BLaER1 (cell line): ENCODE data around the gene STYXL2.

Experiments
- H3K27ac ChIP-seq: shearing (Covaris generic); formaldehyde crosslinking; 2 replicates; pipeline ENCODE4 v1.8.1; 2022
- H3K27me3 ChIP-seq: shearing (Covaris generic); formaldehyde crosslinking; 2 replicates; pipeline ENCODE4 v1.8.1; 2022
- H3K36me3 ChIP-seq: shearing (Covaris generic); formaldehyde crosslinking; 2 replicates; pipeline ENCODE4 v1.8.1; 2022
- H3K4me1 ChIP-seq: shearing (Covaris generic); formaldehyde crosslinking; 2 replicates; pipeline ENCODE4 v1.8.1; 2022
- H3K4me2 ChIP-seq: shearing (Covaris generic); formaldehyde crosslinking; 2 replicates; pipeline ENCODE4 v1.8.1; 2022
- H3K4me3 ChIP-seq: shearing (Covaris generic); formaldehyde crosslinking; 2 replicates; pipeline ENCODE4 v1.8.1; 2022
- H3K9ac ChIP-seq: shearing (Covaris generic); formaldehyde crosslinking; 2 replicates; pipeline ENCODE4 v1.8.1; 2022
- H3K9me3 ChIP-seq: shearing (Covaris generic); formaldehyde crosslinking; 2 replicates; pipeline ENCODE4 v1.8.1; 2022
- H4K20me1 ChIP-seq: shearing (Covaris generic); formaldehyde crosslinking; 2 replicates; pipeline ENCODE4 v1.8.1; 2022
- Cebpa-rat ChIP-seq: shearing (Covaris generic); IDR thresholded peaks from 2 replicates; pipeline ENCODE4 v1.8.1; 2022

The STYXL2 gene

GRCh38 chr1:167118188-167118587 lies 24.3 kb downstream of the STYXL2 start:
- no peak for TF ChIP-seq Cebpa-rat
- H3K9ac ChIP-seq: no peak overlapping the region
- H4K20me1 ChIP-seq: no peaks in the 10 kb centered on the region
- no peak overlapping the region for H3K4me2 ChIP-seq
- peaks cover 9% of the 10 kb centered on the region for H3K27me3 ChIP-seq
- no peaks in the 10 kb centered on the region for H3K36me3 ChIP-seq
- H3K4me3 ChIP-seq: no peak overlapping the region
- no peak overlapping the region for H3K27ac ChIP-seq
- H3K4me1 ChIP-seq: no peaks in the 10 kb centered on the region
- no peaks in the 10 kb centered on the region; the same call in 1 of the 2 replicates for H3K9me3 ChIP-seq

DNA sequence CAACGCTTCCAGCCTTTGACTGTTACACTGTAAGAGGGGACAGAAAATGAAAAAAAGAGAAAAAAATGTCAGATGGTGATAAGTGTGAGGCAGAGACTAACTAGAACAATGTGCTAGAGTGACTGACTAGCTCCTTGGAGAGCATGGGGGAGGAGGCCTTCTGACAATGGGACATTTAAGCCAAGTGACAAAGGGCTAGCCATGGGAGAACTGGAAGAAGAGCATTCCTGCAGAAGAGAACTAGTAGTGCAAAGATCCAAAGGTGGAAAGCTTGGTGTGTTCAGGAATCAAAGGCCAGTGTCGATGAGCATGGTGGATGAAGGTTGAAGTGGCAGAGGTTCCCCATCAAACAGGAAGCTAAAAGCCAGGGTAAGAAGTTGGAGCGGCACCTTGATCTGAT lies 25.8 kb downstream of the STYXL2 start:
- no peak overlapping the region for H3K4me3 ChIP-seq
- no peaks in the 10 kb centered on the region for H3K4me1 ChIP-seq
- peaks cover 9% of the 10 kb centered on the region for H3K27me3 ChIP-seq
- H3K9me3 ChIP-seq: no peaks in the 10 kb centered on the region; the same call in 1 of the 2 replicates
- no peaks in the 10 kb centered on the region for H4K20me1 ChIP-seq
- no peaks in the 10 kb centered on the region for H3K36me3 ChIP-seq
- H3K9ac ChIP-seq: no peak overlapping the region
- no peak overlapping the region for H3K4me2 ChIP-seq
- TF ChIP-seq Cebpa-rat: no peak
- no peak overlapping the region for H3K27ac ChIP-seq

DNA sequence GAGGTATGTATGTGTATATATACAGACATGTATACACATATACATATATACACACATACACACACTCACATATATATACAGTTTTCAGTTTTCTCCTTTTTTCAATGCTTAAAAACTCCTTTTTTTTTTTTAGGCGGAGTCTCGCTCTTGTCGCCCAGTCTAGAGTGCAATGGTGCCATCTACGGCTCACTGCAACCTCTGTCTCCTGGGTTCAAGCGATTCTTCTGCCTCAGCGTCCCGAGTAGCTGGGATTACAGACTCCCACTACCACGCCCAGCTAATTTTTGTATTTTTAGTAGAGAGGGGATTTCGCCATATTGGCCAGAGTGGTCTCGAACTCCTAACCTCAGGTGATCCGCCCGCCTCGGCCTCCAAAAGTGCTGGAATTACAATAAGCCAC lies 27.0 kb downstream of the STYXL2 start:
- Histone ChIP-seq H4K20me1 (no peaks in the 10 kb centered on the region), H3K4me3 (no peak overlapping the region), H3K27ac (no peak overlapping the region), H3K36me3 (no peaks in the 10 kb centered on the region), H3K4me2 (no peak overlapping the region), H3K27me3 (peaks cover 9% of the 10 kb centered on the region), H3K4me1 (no peaks in the 10 kb centered on the region), H3K9ac (no peak overlapping the region), H3K9me3 (no peaks in the 10 kb centered on the region; the same call in 1 of the 2 replicates)
- TF ChIP-seq Cebpa-rat: no peak

- H3K36me3 ChIP-seq: no peaks in the 10 kb centered on the region
- no peak overlapping the region for H3K27ac ChIP-seq
- H3K4me2 ChIP-seq: no peak overlapping the region
- no peak overlapping the region for H3K9ac ChIP-seq
- no peak for TF ChIP-seq Cebpa-rat
- H3K27me3 ChIP-seq: peaks cover 9% of the 10 kb centered on the region
- H3K4me1 ChIP-seq: no peaks in the 10 kb centered on the region
- H3K4me3 ChIP-seq: no peak overlapping the region
- H3K9me3 ChIP-seq: no peaks in the 10 kb centered on the region; the same call in 1 of the 2 replicates
- no peaks in the 10 kb centered on the region for H4K20me1 ChIP-seq
These were observed 27.7 kb downstream of the STYXL2 start for GRCh38 chr1:167121375-167122120.

GRCh38 chr1:167122121-167122480 lies 28.2 kb downstream of the STYXL2 start:
- Histone ChIP-seq H3K27me3 (peaks cover 9% of the 10 kb centered on the region), H3K36me3 (no peaks in the 10 kb centered on the region), H3K4me2 (no peak overlapping the region), H3K27ac (no peak overlapping the region), H3K4me1 (no peaks in the 10 kb centered on the region), H3K4me3 (no peak overlapping the region), H3K9me3 (no peaks in the 10 kb centered on the region; the same call in 1 of the 2 replicates), H3K9ac (no peak overlapping the region), H4K20me1 (no peaks in the 10 kb centered on the region)
- TF ChIP-seq Cebpa-rat: no peak

DNA sequence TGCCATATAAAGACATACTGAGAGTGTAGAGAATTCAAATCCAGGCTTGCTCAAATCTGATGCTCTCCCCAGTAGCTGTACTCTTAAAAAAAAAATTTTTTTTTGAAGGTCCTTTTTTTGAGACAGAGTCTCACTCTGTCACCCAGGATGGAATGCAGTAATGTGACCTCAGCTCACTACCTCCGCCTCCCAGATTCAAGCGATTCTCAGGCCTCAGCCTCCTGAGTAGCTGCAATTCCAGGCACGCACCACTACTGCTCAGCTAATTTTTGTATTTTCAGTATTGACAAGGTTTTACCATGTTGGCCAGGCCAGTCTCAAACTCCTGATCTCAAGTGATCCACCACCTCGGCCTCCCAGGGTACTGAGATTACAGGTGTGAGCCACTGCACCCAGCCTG lies 28.7 kb downstream of the STYXL2 start:
- Histone ChIP-seq H3K4me2 (no peak overlapping the region), H3K27ac (no peak overlapping the region), H4K20me1 (no peaks in the 10 kb centered on the region), H3K4me3 (no peak overlapping the region), H3K36me3 (no peaks in the 10 kb centered on the region), H3K9ac (no peak overlapping the region), H3K4me1 (no peaks in the 10 kb centered on the region), H3K9me3 (no peaks in the 10 kb centered on the region; the same call in 1 of the 2 replicates), H3K27me3 (peaks cover 9% of the 10 kb centered on the region)
- TF ChIP-seq Cebpa-rat: no peak

DNA sequence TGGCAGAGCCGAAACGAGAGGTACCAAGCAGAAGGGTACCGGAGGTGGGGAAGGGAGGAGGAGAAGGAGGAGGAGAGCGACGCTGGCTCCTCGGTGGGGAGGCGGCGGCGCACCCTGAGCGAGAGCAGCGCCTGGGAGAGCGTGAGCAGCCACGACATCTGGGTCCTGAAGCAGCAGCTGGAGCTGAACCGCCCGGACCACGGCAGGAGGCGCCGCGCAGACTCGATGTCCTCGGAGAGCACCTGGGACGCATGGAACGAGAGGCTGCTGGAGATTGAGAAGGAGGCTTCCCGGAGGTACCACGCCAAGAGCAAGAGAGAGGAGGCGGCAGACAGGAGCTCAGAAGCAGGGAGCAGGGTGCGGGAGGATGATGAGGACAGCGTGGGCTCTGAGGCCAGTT lies 32.4 kb downstream of the STYXL2 start:
- Histone ChIP-seq H4K20me1 (no peaks in the 10 kb centered on the region), H3K36me3 (no peaks in the 10 kb centered on the region), H3K27ac (no peak overlapping the region), H3K4me2 (no peak overlapping the region), H3K4me1 (peaks cover 8% of the 10 kb centered on the region), H3K4me3 (no peak overlapping the region), H3K27me3 (peaks cover 5% of the 10 kb centered on the region), H3K9ac (no peak overlapping the region), H3K9me3 (no peaks in the 10 kb centered on the region; the same call in 1 of the 2 replicates)
- no peak for TF ChIP-seq Cebpa-rat

- Histone ChIP-seq H3K27ac (no peak overlapping the region), H3K27me3 (0 out of 2 replicates have a peak, but pooled peaks cover under 1% of the 10 kb centered on the region), H3K4me2 (no peak overlapping the region), H3K9ac (no peak overlapping the region), H3K4me3 (no peak overlapping the region), H3K36me3 (no peaks in the 10 kb centered on the region), H4K20me1 (no peaks in the 10 kb centered on the region), H3K4me1 (peaks cover 10% of the 10 kb centered on the region), H3K9me3 (no peaks in the 10 kb centered on the region; the same call in 1 of the 2 replicates)
- no peak for TF ChIP-seq Cebpa-rat
These were observed 32.9 kb downstream of the STYXL2 start for GRCh38 chr1:167126811-167127210.

DNA sequence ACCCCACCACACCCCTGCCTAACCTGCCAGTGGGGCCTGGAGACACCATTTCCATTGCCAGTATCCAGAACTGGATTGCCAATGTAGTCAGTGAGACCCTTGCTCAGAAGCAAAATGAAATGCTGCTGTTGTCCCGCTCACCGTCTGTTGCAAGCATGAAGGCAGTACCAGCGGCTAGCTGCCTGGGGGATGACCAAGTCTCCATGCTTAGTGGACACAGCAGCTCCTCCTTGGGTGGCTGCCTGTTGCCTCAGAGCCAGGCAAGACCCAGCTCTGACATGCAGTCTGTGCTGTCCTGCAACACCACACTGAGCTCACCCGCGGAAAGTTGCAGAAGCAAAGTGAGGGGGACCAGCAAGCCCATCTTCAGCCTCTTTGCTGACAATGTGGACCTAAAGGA lies 33.4 kb downstream of the STYXL2 start:
- no peaks in the 10 kb centered on the region for H3K9me3 ChIP-seq
- H3K36me3 ChIP-seq: no peaks in the 10 kb centered on the region
- no peak overlapping the region for H3K4me2 ChIP-seq
- H4K20me1 ChIP-seq: no peaks in the 10 kb centered on the region
- peaks cover 10% of the 10 kb centered on the region for H3K4me1 ChIP-seq
- no peak overlapping the region for H3K9ac ChIP-seq
- no peak overlapping the region for H3K4me3 ChIP-seq
- TF ChIP-seq Cebpa-rat: no peak
- H3K27ac ChIP-seq: no peak overlapping the region
- H3K27me3 ChIP-seq: no peaks in the 10 kb centered on the region

GRCh38 chr1:167127661-167128060 lies 33.8 kb downstream of the STYXL2 start:
- no peaks in the 10 kb centered on the region for H3K27me3 ChIP-seq
- H3K36me3 ChIP-seq: no peaks in the 10 kb centered on the region
- H3K4me1 ChIP-seq: peaks cover 10% of the 10 kb centered on the region
- H3K4me3 ChIP-seq: no peak overlapping the region
- H3K9me3 ChIP-seq: no peaks in the 10 kb centered on the region
- H3K9ac ChIP-seq: no peak overlapping the region
- no peaks in the 10 kb centered on the region for H4K20me1 ChIP-seq
- no peak overlapping the region for H3K27ac ChIP-seq
- no peak for TF ChIP-seq Cebpa-rat
- H3K4me2 ChIP-seq: no peak overlapping the region
